AG09319 (cell line): Measurements from ENCODE around the gene RSU1.

ENCODE experiments used
- DNase-seq: peaks from one replicate; pipeline ENCODE4 v3.0.0-alpha.2; 2010; ENCODE audit warnings: low read depth; ENCODE audit errors: extremely low read depth
- TF ChIP-seq, protein P1 (sequence below): IDR thresholded peaks from 2 replicates; pipeline ENCODE4 v1.5.1; 2011; ENCODE audit warnings: low read depth, mild to moderate bottlenecking, inconsistent platforms, low read length, moderate library complexity

The RSU1 gene

GRCh38 chr10:16822027-16822426 lies 4.8 kb upstream of the RSU1 start:
- TF ChIP-seq, protein P1, sequence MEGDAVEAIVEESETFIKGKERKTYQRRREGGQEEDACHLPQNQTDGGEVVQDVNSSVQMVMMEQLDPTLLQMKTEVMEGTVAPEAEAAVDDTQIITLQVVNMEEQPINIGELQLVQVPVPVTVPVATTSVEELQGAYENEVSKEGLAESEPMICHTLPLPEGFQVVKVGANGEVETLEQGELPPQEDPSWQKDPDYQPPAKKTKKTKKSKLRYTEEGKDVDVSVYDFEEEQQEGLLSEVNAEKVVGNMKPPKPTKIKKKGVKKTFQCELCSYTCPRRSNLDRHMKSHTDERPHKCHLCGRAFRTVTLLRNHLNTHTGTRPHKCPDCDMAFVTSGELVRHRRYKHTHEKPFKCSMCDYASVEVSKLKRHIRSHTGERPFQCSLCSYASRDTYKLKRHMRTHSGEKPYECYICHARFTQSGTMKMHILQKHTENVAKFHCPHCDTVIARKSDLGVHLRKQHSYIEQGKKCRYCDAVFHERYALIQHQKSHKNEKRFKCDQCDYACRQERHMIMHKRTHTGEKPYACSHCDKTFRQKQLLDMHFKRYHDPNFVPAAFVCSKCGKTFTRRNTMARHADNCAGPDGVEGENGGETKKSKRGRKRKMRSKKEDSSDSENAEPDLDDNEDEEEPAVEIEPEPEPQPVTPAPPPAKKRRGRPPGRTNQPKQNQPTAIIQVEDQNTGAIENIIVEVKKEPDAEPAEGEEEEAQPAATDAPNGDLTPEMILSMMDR = no peak
- DNase-seq = no peak

- no peak for DNase-seq
- TF ChIP-seq, protein P1 = no peak
Measured at GRCh38 chr10:16820421-16820820, 3.2 kb upstream of the RSU1 start.

DNA sequence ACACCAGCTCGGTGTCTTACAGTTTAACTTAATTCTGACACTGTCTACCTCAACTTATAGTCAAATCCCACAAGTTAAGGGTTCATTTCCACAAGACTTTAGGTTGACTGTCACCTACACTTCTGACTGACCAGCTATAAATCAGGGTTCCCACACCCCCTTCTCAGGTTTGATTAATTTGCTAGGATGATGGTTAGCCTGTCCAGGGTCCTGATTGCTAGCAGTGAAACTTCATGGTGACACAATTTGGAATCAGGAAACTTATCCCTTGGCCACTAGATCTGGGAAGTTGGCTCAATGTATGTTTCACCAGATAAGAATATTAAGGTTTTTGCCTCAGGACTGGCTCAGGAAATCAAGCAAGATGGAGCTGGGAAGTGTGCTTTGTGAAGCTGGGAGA lies 2.8 kb upstream of the RSU1 start:
- TF ChIP-seq, protein P1 = no peak
- no peak for DNase-seq

- TF ChIP-seq, protein P1 = no peak
- DNase-seq = no peak
Measured at GRCh38 chr10:16819436-16819835, 2.2 kb upstream of the RSU1 start.

GRCh38 chr10:16819026-16819425 lies 1.8 kb upstream of the RSU1 start:
- TF ChIP-seq, protein P1 = no peak
- DNase-seq = no peak

GRCh38 chr10:16816830-16817124 lies 447 bp downstream of the RSU1 start:
- no peak for DNase-seq
- TF ChIP-seq, protein P1 = no peak

- TF ChIP-seq, protein P1 = no peak
- no peak for DNase-seq
Measured at GRCh38 chr10:16816171-16816570, 1.1 kb downstream of the RSU1 start.
